ENCODE measurements around the gene RNF212B.

GRCh38 chr14:23243066-23243465 is 5.3 kb downstream of the RNF212B start:
- TF ChIP-seq EZH2 (IDR thresholded peaks at IDR 0.05; ENCODE audit: borderline replicate concordance, low read length), result no peak
- TF ChIP-seq, protein P1, sequence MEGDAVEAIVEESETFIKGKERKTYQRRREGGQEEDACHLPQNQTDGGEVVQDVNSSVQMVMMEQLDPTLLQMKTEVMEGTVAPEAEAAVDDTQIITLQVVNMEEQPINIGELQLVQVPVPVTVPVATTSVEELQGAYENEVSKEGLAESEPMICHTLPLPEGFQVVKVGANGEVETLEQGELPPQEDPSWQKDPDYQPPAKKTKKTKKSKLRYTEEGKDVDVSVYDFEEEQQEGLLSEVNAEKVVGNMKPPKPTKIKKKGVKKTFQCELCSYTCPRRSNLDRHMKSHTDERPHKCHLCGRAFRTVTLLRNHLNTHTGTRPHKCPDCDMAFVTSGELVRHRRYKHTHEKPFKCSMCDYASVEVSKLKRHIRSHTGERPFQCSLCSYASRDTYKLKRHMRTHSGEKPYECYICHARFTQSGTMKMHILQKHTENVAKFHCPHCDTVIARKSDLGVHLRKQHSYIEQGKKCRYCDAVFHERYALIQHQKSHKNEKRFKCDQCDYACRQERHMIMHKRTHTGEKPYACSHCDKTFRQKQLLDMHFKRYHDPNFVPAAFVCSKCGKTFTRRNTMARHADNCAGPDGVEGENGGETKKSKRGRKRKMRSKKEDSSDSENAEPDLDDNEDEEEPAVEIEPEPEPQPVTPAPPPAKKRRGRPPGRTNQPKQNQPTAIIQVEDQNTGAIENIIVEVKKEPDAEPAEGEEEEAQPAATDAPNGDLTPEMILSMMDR (conservative IDR thresholded peaks at IDR 0.05 in 1 of 2, IDR thresholded peaks at IDR 0.05 in 1 of 2; ENCODE audit: extremely low read depth in 1 of 2, insufficient read depth in 1 of 2, low read depth in 1 of 2, low read length in 2 of 2), result no peak

Data from mammary epithelial cell (primary cell).